Stimulated activated naive CD4-positive, alpha-beta T cell (primary cell): ENCODE results near the gene AMIGO2.
A peak's percentile ranks its signal among the peaks of the same experiment; 100 is the strongest.

Experiments
- DNase-seq, 6 experiments: peaks; one replicate each; lab custom pipeline; 2025; lab: John Stamatoyannopoulos, UW

AMIGO2 gene

DNA sequence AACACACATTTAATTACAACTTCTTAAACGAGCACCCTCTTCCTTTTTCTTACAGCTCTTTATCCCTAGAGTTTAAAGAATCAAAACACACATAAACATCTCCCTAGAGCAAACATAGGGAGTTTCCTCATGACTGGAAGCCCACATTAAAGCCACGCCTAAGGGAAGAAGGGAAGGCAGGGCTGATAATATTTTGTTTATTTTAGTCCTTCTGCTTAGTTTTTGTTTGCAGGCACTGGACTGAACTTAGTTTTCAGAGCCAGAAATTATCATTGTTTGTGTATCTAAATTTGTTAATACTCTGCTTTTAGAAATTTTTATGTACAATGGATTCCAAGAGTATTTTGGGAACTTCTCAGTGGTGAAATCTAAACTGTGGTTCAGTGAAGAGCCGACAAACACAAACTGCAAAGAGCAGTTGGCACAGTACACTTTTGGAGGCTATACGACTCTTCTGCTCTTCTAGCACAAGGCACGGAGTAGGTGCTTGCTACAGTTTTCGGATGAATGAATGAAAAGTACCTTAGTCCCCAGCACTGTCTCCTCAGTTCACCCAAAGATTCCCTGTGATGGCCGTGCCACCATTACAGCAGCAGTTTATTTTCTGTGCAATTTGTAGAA, 17.6 kb upstream of the AMIGO2 start:
- no peak for DNase-seq

DNA sequence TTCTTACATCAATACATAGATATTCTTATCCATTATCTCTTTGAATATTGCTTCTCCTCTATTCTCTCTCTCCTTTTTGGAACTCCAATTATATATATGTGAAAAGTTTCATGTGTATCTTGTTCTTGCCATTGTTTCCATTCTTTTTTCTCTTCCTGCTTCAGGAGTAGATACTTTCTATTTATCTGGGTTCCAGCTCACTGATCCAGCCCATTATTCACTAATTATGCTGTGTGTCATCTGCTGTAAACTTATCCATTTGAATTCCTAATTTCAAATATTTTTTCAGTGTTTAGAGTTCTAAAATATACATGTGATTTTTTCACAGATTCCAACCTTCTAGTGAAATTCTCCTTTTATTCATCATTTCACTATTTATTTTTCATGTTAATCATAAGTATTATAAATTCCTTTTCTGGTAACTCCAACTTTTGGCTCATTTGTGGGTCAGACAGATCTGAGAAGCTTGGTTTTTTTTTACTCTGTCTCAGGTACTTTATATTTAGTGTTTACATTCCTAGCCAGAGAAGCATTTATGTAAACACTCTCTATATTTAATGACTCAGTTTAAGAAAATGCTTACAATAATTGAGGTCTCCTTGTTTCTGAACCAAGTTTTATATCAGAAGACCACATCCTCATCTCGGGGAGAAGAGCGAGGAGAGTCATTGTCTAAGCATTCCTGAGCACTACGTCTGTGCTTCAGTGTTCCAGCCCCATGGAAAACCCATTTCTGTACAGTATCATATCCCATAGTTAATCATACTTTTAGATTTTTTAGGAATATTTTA, 15.9 kb upstream of the AMIGO2 start:
- no peak for DNase-seq

- DNase-seq = no peak
Measured at GRCh38 chr12:47094804-47095203, 15.0 kb upstream of the AMIGO2 start.

DNA sequence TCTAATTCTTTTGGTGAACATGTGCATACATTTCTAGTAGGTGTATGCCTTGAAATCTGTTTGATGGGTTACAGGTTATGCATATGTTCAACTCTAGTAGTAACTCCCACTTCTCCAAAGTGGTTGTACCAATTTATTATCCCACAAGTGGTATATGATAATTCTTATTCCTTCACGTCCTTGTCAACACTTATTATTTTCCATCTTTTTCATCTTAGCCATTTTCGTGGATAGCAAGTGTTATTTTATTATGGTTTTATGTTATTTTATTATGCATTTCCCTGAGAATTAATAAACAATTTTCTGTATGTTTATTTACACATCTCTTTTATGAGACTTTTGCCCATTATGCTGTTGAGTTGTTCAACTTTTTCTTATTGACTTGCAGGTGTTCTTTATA, 11.2 kb upstream of the AMIGO2 start:
- no peak for DNase-seq

DNA sequence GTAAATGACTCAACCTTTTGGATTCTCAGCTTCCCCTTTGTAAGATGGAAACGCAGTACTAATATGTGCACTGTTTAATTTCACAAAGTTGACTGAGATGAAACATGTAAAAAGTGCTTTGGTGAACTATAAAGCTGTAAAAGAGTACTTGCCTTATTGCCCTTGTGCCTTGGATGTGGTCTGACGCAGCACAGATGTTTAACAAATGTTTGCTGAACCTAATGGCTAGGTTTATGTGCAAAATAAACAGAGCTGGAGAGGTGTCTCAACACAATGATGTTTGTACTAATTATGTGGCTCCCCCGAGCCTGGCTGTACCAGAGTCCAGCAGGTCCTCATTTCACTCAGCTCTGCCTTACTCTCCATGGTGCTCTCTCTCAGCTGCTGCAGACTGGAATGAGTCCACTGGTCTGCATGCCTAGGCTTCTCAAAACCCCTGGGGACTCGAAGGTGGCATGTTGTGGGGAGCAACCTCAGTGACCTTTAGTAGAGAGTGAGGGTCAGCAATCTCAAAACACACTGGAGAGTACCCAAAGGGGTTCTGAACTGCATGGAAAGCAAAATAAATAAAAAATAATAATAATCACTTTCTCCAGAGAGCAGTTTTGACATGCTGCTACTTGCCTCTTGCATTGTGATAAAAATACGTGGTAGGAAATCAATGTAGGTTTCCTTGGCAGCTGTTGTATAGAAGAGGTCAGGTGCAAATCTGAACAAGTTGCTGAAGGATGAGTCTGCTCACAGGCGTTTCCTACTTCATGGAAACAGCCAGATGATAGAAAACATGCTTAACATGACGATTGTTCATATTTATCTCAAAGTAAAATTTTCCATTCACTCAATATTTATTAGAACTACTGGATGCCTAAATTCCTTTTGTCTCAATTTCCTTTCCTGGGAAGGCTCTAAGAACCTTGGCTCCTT, 8.5 kb upstream of the AMIGO2 start:
- no peak for DNase-seq

DNA sequence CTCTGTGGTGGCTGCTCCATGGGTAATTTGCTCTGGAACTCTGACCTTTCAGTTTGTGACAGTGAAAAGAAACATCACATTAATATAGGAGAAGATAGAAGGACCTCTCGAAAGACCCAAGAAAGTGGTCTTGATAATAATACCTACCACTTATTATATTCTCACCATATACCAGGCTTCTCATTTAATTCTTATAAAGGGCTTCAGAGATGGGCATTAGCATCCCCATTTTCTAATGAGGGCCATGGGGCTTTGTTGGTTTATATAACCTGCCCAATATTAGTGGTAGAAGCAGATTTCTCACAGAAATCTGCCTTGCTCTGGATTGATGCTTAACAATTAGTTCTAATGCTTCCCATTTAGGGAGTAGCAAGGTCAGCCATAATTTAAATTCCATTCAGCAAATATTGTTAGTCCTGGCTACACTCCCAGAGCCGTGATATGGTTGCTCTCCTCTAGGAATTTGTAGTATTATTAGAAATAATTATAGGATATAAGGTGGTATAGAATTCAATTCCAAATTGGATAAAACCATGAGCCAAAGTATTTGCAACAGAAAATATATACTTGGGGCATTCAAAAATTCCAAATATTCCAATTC, 7.4 kb upstream of the AMIGO2 start:
- DNase-seq = no peak

GRCh38 chr12:47085815-47086252, 6.1 kb upstream of the AMIGO2 start:
- DNase-seq = peak in 4 of 6 experiments; percentile 3 to 17 (median 12)

DNA sequence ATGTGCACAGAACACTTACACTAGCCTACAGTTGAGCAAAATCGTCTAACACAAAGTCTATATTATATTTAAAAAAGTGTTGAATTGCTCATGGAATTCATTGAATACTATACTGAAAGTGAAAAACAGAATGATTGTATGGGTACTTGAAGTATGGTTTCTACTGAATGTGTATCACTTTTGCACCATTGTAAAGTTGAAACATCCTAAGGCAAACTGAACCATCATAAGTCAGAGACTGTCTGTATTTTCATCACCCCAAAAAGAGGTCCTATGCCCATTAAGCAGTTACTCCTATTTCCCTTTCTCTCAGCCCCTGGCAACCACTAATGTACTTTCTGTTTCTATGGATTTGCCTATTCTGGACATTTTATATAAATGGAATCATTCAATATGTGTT, 4.4 kb upstream of the AMIGO2 start:
- no peak for DNase-seq

GRCh38 chr12:47082796-47083621, 3.2 kb upstream of the AMIGO2 start:
- DNase-seq = no peak

DNA sequence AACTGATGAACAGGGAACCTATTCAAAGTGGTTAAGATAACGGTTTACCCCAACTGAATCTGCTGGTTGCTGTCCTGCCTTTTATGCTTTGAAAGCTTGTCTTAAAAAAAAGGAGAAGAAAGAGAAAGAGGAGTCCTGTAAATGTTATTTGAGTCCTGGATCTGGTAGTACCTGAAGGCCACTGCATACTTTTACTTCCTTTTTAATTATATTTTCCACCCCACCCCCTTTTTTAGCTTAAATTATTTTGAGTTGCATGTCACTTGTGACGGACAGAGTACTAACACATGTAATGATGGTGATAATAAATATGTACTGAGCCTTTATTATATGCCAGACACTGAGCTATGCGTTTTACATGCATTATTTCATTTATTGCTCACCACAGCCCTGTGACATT, 2.5 kb upstream of the AMIGO2 start:
- DNase-seq = no peak

GRCh38 chr12:47080725-47081502, 1.2 kb upstream of the AMIGO2 start:
- peak; percentile 17 to 52 (median 36) for DNase-seq

DNA sequence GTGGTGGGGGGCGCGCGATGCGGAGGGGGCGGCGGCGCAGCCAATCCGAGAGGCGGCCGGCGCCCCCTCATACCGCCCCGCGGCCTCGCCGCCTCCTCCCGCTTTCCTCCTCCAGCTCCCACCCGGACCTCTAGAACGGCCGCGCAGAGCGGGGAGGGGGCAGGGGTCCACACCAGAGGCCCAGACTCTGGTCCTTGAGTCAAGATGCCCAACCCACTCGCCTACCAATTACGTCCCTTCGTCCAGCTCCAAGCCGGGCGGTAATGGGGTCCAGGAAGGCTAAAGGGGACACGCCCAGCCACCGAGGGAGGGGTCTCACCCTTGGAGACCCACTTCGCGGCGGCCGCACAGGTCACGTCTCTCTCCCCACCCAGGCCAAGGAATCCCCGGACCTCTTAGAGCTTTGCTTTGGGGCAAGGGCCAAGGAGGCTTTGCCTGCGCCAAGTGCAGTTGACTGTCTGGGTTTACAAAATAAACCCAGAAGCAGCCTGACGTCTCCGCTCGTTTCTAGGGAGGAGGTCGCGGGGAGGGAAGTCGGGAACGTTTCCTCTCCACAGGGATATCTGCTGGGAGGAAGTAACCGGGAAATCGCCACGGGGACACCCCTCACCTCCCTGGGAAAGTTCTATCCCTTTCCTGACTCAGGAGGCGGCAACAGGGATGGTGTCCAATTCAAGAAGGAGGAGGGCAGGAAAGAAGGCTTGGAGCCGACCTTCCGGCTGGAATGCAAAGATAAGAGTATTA, 394 bp upstream of the AMIGO2 start:
- peak in 4 of 6 experiments; percentile 37 to 58 (median 42) for DNase-seq

- peak in 5 of 6 experiments; percentile 9 to 26 (median 14) for DNase-seq
Measured at GRCh38 chr12:47078733-47079467, 859 bp downstream of the AMIGO2 start.

DNA sequence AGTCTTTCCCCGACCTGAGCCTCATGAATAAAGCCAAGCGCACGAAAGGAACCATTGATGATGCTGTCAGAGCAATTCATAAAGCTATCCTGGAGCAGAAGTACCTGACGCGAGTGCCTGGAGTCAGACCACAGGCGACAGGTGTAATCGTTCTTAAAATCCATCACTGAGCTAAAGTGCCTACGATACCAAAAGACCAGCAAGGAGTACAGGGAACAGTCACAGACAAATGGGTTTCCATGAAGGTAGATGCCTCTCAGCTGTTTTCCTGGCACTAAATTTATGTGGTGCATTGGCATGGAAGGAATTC, 1.7 kb downstream of the AMIGO2 start:
- no peak for DNase-seq

DNA sequence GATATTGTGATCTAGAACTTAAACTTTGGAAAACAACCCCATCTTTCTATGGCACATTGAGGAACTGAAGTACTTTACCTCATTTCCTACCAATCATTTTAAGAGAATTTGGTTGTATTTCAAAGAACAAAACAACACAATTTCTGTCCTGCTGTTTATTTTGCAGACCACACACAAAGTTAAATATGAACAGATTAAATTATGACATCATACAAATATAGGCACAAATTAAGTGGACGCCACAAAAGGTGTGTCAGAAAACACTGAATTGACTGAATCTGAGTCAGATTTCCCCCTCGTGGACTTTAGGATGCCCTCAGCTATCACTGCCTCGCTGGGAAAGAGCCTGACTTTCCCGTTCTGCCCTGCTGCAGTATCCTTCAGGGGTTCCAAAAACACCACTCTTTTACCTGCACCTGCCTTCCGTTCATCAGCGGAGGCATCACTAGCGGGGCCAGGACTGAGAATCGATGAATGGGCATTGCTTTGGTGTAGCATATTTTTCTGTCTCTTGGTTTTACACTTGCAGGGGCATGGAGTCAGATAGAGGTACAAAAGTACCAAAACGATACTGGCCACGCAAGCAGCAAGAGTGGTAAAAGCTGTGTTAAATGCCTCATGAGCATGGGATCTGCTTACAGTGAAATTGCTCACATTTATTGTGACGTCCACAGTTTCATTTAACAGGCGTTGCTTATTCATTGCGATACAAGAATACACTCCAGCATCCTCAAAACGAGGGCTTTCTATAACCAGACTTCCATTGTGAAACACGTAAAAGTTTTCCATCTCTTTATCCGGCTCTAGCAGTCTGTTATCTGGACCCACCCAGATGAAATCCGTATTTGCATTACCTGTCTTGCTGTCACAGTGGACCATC, 2.3 kb downstream of the AMIGO2 start:
- DNase-seq = no peak

GRCh38 chr12:47075192-47076084, 4.3 kb downstream of the AMIGO2 start:
- no peak for DNase-seq

DNA sequence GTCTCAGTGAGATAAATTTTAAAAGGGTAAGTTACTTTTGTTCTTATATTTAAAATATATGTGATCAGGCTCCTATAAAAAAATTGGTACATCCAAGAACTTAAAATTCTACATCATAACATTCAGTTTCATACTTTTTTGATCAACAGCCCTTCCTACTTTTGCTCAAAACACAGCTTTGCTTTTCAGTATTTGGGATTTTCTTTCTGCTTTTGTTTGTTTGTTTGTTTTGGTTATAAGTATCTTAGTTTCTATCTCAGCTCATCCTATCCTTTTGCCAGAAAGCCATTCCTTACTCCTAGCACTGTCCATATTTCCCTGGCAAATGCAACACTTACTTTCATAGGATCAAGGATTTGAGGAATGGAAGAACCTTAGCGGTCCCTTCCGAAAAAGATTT, 5.0 kb downstream of the AMIGO2 start:
- DNase-seq = no peak
